ENCODE measurements around the gene ELP4. TPM values are rescaled to one million over a fixed set of nuclear protein-coding genes. Genes with fewer than 3 reads are reported as not detected.

The ELP4 gene
- total and polyA plus RNA-seq, 11 donors, result 8.5 to 20.7 (median 14.1) TPM

DNA sequence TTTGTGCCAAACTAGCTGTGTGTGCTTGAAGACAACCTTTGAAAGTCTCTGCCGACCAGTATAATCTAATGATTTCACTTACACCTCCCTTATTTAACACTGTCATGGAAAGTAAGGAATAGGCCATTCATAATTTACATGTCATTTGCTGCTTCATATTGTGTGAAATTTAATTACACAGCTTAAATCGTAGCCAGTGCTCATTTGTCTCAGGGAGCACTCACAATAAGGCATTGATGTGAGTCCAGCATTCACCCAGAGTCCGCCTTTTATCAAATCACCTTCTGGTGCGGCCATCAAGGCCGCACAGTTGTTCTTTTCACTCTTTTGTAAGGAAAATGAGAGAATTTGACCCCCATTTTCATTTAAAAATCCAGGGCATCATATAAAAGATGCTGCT, 254.7 kb downstream of the ELP4 start:
- H3K4me1 ChIP-seq, result no peaks in the 10 kb centered on the region
- intact Hi-C loops (cut with DNase I), result no loop called here
- peaks cover 0 to 4% (median 0%) of the 10 kb centered on the region in 9 donors for H3K27me3 ChIP-seq
- 93 to 96% (median 96%) methylated on average over 5 of the region's 5 CpGs for WGBS, 4 donors
- no peaks in the 10 kb centered on the region for H3K36me3 ChIP-seq
- no peak overlapping the region for H3K27ac ChIP-seq
- H3K4me3 ChIP-seq, result no peak overlapping the region
- H3K9me3 ChIP-seq, result no peaks in the 10 kb centered on the region
- DNase-seq (no peak), ATAC-seq (no peak)
- TF ChIP-seq, protein P1, sequence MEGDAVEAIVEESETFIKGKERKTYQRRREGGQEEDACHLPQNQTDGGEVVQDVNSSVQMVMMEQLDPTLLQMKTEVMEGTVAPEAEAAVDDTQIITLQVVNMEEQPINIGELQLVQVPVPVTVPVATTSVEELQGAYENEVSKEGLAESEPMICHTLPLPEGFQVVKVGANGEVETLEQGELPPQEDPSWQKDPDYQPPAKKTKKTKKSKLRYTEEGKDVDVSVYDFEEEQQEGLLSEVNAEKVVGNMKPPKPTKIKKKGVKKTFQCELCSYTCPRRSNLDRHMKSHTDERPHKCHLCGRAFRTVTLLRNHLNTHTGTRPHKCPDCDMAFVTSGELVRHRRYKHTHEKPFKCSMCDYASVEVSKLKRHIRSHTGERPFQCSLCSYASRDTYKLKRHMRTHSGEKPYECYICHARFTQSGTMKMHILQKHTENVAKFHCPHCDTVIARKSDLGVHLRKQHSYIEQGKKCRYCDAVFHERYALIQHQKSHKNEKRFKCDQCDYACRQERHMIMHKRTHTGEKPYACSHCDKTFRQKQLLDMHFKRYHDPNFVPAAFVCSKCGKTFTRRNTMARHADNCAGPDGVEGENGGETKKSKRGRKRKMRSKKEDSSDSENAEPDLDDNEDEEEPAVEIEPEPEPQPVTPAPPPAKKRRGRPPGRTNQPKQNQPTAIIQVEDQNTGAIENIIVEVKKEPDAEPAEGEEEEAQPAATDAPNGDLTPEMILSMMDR (IDR thresholded peaks at IDR 0.05), result no peak
- TF ChIP-seq POLR2A (IDR thresholded peaks at IDR 0.05), result no peak

DNA sequence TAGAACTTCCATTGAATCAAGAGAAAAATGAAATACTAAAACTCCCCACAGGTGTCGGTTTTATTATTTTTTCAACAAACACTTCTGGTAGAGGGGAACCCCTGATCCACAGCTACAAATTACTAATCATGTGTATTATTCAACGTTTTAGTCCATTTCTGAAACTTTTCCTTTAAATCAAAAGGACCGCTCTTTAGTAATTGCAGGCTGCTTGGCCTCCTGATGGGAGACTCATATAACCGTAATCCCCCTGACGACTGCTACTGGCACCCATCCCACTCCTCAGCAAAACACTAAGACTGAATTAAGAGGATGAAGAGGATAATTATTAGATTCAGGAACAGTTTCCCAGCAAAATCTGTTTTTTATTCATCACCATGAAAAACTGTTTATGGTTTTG, 255.2 kb downstream of the ELP4 start:
- Histone ChIP-seq H3K4me3 (no peak overlapping the region), H3K27ac (no peak overlapping the region), H3K4me1 (no peaks in the 10 kb centered on the region), H3K9me3 (no peaks in the 10 kb centered on the region), H3K27me3 (peaks cover 0 to 4% (median 0%) of the 10 kb centered on the region in 9 donors), H3K36me3 (no peaks in the 10 kb centered on the region)
- no peak for TF ChIP-seq POLR2A (IDR thresholded peaks at IDR 0.05)
- TF ChIP-seq, protein P1 (IDR thresholded peaks at IDR 0.05), result no peak
- WGBS, 4 donors, result 86 to 90% (median 87%) methylated on average over 5 of the region's 5 CpGs
- intact Hi-C loops (cut with DNase I), result no loop called here
- DNase-seq, result no peak
- ATAC-seq, result no peak

DNA sequence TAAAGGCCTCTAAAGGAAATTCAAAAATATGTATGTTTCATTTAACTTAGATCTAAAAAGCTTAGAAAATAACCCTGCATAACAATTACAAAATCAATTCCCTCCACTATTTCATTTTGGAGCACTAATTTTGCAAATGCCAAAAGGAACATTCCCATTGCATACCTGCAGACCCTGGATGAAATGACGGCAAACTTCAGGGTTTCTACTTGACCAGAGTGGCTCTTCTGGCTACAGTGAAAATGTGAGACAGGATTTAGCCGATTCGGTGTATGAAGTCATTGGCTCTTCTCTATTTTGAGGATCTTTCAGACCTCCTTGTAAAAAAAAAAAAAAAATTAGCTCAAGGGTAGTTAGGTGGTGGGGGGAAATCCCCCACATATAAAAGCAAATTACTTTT, 257.5 kb downstream of the ELP4 start:
- Histone ChIP-seq H3K4me3 (no peak overlapping the region), H3K36me3 (no peaks in the 10 kb centered on the region), H3K27me3 (peaks cover 0 to 4% (median 0%) of the 10 kb centered on the region in 9 donors), H3K9me3 (no peaks in the 10 kb centered on the region), H3K27ac (no peak overlapping the region), H3K4me1 (no peaks in the 10 kb centered on the region)
- ATAC-seq (no peak), DNase-seq (no peak)
- 95 to 98% (median 97%) methylated on average over 3 of the region's 3 CpGs for WGBS, 4 donors
- TF ChIP-seq POLR2A (IDR thresholded peaks at IDR 0.05), result no peak
- TF ChIP-seq, protein P1 (IDR thresholded peaks at IDR 0.05), result no peak
- intact Hi-C loops (cut with DNase I), result no loop called here

DNA sequence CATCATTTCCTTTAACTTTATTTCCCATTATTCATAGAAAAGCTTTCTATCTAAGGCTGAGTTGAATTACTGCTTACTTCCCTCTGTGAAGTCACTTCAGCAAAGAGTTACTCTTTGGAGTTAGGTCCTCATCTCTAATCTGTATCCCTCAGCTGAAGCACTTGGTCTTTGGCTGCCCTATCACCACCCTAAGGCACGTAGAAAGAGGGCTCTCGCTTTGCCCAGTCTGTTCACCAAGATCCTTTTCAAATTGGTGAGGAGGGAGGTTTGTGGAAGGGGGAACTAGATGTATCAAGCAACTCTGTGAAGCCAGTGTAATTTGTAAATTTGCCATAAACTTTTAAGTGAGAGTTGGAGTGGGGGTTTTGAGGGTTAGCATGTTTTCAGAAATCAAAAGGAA, 258.1 kb downstream of the ELP4 start:
- Histone ChIP-seq H3K27me3 (peaks cover 0 to 4% (median 0%) of the 10 kb centered on the region in 9 donors), H3K36me3 (no peaks in the 10 kb centered on the region), H3K4me1 (no peaks in the 10 kb centered on the region), H3K27ac (no peak overlapping the region), H3K4me3 (no peak overlapping the region), H3K9me3 (no peaks in the 10 kb centered on the region)
- 95 to 100% (median 96%) methylated on average over 2 of the region's 2 CpGs for WGBS, 4 donors
- ATAC-seq (no peak), DNase-seq (no peak)
- no peak for TF ChIP-seq POLR2A (IDR thresholded peaks at IDR 0.05)
- TF ChIP-seq, protein P1 (IDR thresholded peaks at IDR 0.05), result no peak
- intact Hi-C loops (cut with DNase I), result no loop called here
